A673 (cell line): ENCODE results near the gene LAMP2.

Experiments
- EZH2 ChIP-seq: fragments of 200-600 bp; sonication (generic); IDR thresholded peaks from 2 replicates; pipeline ENCODE4 v1.6.1; 2017; ENCODE audit warnings: borderline replicate concordance, low read depth, mild to moderate bottlenecking, mixed read lengths, antibody characterized with exemption, low read length; ENCODE audit not compliant: poor library complexity, severe bottlenecking
- TF ChIP-seq, protein P1 (sequence below): fragments of 300-800, 200-600 bp; sonication (generic); conservative IDR thresholded peaks from 2 replicates; pipeline ENCODE4 v1.5.1; 2017; ENCODE audit warnings: low read depth, mild to moderate bottlenecking, antibody characterized with exemption, low read length, moderate library complexity, mixed read lengths

DNA sequence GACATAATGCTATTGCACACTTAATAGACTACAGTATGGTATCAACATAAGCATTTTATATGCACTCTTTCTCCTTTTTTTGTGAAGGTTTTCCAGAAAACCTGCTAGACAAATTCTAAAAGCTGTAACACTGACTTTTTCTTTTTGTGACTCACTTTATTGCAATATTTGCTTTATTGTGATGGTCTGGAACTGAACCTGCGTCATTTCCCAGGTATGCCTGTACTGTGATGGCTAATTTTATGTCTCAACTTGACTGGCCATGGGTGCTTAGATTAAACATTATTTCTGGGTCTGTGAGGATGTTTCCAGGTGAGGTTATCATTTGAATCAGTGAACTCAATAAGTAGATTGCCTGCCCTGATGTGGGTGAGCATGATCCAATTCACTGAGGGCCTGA lies 35.5 kb upstream of the LAMP2 start:
- TF ChIP-seq, protein P1, sequence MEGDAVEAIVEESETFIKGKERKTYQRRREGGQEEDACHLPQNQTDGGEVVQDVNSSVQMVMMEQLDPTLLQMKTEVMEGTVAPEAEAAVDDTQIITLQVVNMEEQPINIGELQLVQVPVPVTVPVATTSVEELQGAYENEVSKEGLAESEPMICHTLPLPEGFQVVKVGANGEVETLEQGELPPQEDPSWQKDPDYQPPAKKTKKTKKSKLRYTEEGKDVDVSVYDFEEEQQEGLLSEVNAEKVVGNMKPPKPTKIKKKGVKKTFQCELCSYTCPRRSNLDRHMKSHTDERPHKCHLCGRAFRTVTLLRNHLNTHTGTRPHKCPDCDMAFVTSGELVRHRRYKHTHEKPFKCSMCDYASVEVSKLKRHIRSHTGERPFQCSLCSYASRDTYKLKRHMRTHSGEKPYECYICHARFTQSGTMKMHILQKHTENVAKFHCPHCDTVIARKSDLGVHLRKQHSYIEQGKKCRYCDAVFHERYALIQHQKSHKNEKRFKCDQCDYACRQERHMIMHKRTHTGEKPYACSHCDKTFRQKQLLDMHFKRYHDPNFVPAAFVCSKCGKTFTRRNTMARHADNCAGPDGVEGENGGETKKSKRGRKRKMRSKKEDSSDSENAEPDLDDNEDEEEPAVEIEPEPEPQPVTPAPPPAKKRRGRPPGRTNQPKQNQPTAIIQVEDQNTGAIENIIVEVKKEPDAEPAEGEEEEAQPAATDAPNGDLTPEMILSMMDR, result no peak
- TF ChIP-seq EZH2, result no peak
